Stomach smooth muscle (tissue), 2 donors: Measurements from ENCODE around the gene FMOD.

Experiments used
- H3K27ac ChIP-seq: one replicate; pipeline ENCODE4 v1.7.0; 2013; ENCODE audit warnings: mild to moderate bottlenecking, low read length, inconsistent platforms
- H3K27me3 ChIP-seq, 2 donors: one replicate each; pipeline ENCODE4 v1.7.0; 2013; ENCODE audit warnings: low read length in 2 of 2; ENCODE audit not compliant: insufficient read depth in 2 of 2, control insufficient read depth in 1 of 2
- H3K36me3 ChIP-seq, 2 donors: one replicate each; pipeline ENCODE4 v1.7.0; 2013; ENCODE audit warnings: low read length in 2 of 2; ENCODE audit not compliant: control insufficient read depth in 2 of 2, insufficient read depth in 2 of 2
- H3K4me1 ChIP-seq: one replicate; pipeline ENCODE4 v1.7.0; 2013; ENCODE audit warnings: low read length; ENCODE audit not compliant: control insufficient read depth, insufficient read depth
- H3K4me3 ChIP-seq, 2 donors: one replicate each; pipeline ENCODE4 v1.7.0; 2013; ENCODE audit warnings: low read length in 2 of 2
- H3K9ac ChIP-seq, 2 donors: one replicate each; pipeline ENCODE4 v1.7.0; 2013; ENCODE audit warnings: low read length in 2 of 2, mild to moderate bottlenecking in 1 of 2
- H3K9me3 ChIP-seq, 2 donors: one replicate each; pipeline ENCODE4 v1.7.0; 2013; ENCODE audit warnings: low read length in 2 of 2; ENCODE audit not compliant: control insufficient read depth in 2 of 2
- donor health status: healthy.
- donor health status: Pancreatic carcinoma.

FMOD gene

DNA sequence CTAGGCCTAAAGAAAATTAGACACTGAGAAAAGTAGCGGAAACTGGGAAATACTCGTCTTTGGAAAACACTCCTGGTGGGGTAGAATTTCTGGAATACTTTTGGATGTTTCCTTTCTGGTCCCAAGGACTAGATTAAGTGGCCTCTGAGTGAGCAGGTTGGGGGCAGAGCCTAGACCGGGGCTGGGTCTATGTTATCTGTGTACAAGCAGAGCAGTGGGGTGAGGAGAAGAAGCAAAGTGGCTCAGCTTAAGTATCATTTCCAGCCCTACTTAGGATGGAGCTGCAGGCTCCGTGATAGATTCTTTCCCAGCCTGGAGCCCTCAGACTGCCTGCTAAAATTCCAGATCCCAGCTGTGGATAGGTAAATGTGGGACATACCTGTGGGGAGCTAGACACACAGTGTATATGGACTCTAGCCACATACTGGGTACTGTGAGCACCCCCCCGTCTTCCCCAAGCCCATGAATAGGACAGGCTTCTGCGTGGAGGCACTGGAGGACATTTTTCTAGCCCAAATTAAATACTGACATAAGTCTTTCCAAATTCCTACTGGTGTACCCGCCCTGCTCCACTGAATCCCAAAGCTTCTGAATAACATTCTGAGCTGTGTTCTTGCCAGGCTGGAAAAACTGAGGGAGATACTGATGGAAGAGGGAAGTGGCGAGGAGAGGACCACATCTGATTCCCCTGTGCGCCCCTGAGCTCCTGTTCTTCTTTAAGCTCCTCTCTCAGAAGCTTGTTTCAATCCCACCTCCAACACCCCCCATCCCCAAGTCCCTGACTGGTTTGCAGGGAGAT lies 6.8 kb downstream of the FMOD start:
- peaks cover 28% of the 10 kb centered on the region for H3K4me1 ChIP-seq
- H3K9ac ChIP-seq = no peak overlapping the region
- H3K27me3 ChIP-seq = no peaks in the 10 kb centered on the region
- H3K9me3 ChIP-seq = no peaks in the 10 kb centered on the region
- peaks cover 0 to 13% of the 10 kb centered on the region in 2 donors for H3K36me3 ChIP-seq
- H3K27ac ChIP-seq = no peak overlapping the region
- H3K4me3 ChIP-seq = no peak overlapping the region

DNA sequence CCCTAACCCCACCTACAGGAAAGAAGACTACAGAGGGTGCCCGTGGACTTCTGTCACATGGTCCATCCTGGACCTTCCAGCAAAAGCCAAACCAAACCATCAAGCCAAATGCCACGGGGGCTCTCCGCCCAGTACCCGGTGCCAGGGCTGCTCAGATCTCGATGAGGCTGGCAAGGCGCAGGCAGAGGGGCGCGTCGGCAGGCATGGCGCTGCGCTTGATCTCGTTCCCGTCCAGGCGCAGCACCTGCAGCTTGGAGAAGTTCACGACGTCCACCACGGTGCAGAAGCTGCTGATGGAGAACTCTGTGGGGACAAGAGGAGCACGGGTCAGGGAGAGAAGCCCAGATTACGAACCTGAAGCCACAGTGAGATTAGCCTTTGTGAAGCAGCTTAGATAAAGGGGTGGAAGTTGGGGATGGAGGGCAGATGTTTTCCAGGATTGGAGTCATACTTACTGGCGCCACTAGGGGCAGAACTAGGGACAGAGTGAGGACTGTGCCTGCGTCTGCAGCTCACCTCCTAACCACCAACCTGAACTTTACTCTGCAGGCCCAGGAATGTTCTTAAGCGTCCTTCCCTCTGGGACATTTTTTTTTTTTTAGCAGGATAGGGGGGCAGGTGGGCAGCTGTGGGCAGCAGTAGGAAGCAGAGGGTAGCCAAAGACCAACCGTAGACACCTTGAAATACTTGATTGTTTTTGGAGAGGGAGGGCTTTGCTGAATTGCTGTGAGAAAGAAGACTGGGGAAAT lies 8.6 kb downstream of the FMOD start:
- Histone ChIP-seq H3K27ac (no peak overlapping the region), H3K27me3 (no peaks in the 10 kb centered on the region), H3K36me3 (peaks cover 0 to 8% of the 10 kb centered on the region in 2 donors), H3K9me3 (no peaks in the 10 kb centered on the region), H3K4me1 (peaks cover 18% of the 10 kb centered on the region), H3K9ac (no peak overlapping the region), H3K4me3 (peak overlapping the region in 1 of 2 donors; percentile 40)

DNA sequence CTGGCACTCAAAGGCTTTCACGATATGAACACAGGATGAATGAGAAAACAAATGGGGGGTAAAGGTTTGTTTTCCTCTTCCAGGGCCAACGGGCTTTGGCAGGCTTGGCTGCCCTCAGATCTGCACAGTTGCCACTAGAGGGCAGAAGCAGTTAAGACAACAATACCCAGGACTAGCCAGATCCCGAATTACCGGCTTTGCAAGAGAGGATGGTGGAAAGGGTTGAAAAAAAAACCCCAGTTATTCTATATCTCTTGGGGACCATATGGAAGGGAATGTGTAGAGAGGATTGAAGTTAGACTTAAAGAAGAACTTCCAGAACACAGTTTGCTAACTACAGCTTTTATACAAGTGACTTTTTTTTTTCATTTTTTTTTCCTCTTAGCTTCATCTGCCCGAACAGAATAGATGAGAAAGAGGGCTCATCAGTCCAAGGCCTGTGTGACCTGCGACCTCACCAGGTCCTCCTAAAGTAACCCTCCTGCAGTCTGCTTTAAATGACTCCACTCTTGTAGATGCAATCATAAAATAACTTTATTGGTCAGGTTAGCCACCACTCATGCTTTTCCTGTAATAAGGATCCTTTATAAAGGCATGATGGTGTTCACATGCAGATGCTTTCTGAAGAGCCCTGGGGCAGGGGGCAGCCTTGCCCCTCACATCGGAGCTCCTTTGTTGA lies 10.7 kb downstream of the FMOD start:
- peaks cover 0 to 6% of the 10 kb centered on the region in 2 donors for H3K36me3 ChIP-seq
- H3K9ac ChIP-seq = peak overlapping the region in 1 of 2 donors; percentile 36
- no peak overlapping the region for H3K27ac ChIP-seq
- H3K9me3 ChIP-seq = no peaks in the 10 kb centered on the region
- no peak overlapping the region for H3K4me3 ChIP-seq
- no peaks in the 10 kb centered on the region for H3K27me3 ChIP-seq
- H3K4me1 ChIP-seq = peaks cover 25% of the 10 kb centered on the region

DNA sequence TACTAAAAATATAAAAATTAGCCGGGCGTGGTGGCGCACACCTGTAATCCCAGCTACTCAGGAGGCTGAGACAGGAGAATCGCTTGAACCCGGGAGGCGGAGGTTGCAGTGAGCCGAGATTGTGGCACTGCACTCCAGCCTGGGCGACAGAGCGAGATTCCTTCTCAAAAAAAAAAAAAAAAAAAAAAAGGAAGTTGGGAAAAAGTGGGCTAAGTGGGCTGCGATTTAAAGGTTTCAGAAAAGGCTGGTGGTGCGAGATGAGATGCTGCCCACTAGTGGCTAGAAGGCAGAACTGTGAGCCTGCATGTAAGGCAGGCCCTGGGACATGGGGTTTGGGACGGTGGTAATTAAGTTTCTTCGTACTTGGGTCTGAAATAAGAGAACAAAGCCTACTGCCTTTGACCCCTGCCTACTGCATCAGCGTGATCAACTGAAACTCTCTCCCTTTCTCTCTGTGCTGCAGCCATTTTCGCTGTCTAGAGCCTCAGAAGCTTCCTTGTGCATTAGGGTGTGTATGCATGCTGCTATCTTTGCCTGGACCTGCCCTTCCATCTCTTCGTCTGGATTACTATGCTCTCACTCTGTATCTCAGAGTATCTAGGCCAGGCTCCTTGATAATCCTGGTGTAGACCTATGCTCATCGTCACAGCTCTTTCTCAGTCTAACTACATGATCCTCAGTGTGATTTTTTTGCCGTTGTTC lies 12.4 kb downstream of the FMOD start:
- Histone ChIP-seq H3K9ac (no peak overlapping the region), H3K4me3 (no peak overlapping the region), H3K4me1 (peaks cover 22% of the 10 kb centered on the region), H3K27ac (no peak overlapping the region), H3K9me3 (no peaks in the 10 kb centered on the region), H3K36me3 (peaks cover 0 to 6% of the 10 kb centered on the region in 2 donors), H3K27me3 (no peaks in the 10 kb centered on the region)

DNA sequence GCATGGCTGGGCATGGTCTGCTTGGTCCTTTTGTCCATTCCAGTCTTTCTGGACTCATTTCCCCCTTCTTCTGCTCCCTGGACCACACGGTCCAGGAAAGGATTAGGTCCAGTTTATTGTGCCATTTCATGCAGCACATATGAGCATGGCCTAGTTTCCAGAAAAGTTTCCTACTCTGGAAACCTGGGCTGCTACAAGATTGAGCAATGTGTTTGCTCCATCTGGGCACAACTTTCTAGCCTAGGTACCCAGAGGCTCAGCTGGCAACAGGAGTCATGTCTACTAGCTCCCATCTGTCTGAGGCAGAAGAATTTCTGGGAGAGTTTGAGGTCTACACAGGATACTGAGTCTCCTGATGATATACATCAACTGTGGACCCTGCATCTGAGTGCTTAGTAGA lies 14.8 kb downstream of the FMOD start:
- Histone ChIP-seq H3K4me1 (peaks cover 13% of the 10 kb centered on the region), H3K36me3 (peaks cover 0 to 3% of the 10 kb centered on the region in 2 donors), H3K9me3 (no peaks in the 10 kb centered on the region), H3K9ac (no peak overlapping the region), H3K27me3 (no peaks in the 10 kb centered on the region), H3K4me3 (no peak overlapping the region), H3K27ac (peak overlapping the region; percentile 76)

DNA sequence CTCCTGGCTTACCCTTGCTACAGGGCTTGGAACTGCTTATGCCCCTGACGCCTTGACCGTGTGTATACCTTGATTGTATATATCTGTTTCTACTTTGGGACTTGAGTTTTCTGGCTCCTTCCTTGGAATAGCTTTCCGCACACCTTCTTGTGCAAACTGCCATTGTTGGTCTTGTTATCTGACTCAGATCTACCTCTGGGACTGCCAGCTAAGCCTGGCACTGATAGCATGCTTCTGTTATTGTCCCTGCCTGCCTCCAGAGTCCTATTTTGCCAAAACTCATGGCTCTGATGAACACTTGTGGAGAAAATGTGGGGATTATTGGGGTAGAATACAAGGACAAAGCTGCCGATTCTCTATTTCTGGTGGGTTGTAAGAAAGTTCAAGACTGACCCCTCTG lies 15.4 kb downstream of the FMOD start:
- peaks cover 0 to 1% of the 10 kb centered on the region in 2 donors for H3K36me3 ChIP-seq
- no peaks in the 10 kb centered on the region for H3K27me3 ChIP-seq
- H3K27ac ChIP-seq = peak overlapping the region; percentile 76
- H3K4me1 ChIP-seq = peaks cover 13% of the 10 kb centered on the region
- no peak overlapping the region for H3K4me3 ChIP-seq
- H3K9me3 ChIP-seq = no peaks in the 10 kb centered on the region
- no peak overlapping the region for H3K9ac ChIP-seq

DNA sequence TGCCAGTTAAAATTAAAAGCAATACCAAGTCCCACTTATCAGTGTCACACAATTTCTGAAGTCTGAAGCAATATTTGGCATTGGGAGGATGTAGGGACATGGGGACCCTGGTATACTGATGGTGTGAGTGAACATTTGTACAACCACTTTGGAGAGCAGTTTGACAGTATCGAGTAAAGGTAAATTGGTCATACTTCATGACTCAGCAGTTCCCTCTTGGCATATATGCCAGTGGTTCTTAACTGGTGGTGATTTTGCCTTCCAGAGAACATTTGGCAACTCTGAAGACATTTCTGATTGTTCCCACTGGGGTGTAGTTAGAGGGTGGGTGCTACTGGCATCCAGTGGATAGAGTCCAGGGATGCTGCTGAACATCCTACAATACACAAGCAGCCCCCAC lies 19.7 kb downstream of the FMOD start:
- Histone ChIP-seq H3K27me3 (no peaks in the 10 kb centered on the region), H3K27ac (no peak overlapping the region)

DNA sequence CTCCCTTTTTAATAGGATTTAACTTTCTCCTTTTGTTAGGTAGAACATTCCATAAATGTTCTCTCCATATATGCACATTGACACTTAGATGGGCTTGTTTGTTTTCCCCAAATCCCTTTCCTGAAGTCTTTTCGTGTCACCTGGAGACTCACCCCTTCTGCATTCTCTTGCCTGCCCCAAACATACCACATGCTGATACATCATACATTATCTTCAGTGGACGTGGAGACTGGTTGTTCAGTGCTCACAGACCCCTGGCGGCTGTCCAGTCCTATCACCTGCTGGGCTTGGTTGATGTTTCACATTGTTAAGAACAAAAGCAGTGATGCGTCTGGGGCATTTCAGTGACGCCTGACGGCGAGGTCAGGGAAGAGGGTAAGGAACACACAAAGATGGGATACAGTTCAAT lies 22.2 kb downstream of the FMOD start:
- peaks cover 38% of the 10 kb centered on the region for H3K4me1 ChIP-seq
- peak overlapping the region; percentile 95 for H3K27ac ChIP-seq
- H3K27me3 ChIP-seq = no peaks in the 10 kb centered on the region
- H3K36me3 ChIP-seq = no peaks in the 10 kb centered on the region
- no peak overlapping the region for H3K4me3 ChIP-seq
- no peaks in the 10 kb centered on the region for H3K9me3 ChIP-seq
- no peak overlapping the region for H3K9ac ChIP-seq

More for the DNA sequence above, 19.7 kb downstream of the FMOD start:
- H3K9ac ChIP-seq = no peak overlapping the region
- no peaks in the 10 kb centered on the region for H3K36me3 ChIP-seq
- H3K4me3 ChIP-seq = no peak overlapping the region
- no peaks in the 10 kb centered on the region for H3K9me3 ChIP-seq
- peaks cover 25% of the 10 kb centered on the region for H3K4me1 ChIP-seq

DNA sequence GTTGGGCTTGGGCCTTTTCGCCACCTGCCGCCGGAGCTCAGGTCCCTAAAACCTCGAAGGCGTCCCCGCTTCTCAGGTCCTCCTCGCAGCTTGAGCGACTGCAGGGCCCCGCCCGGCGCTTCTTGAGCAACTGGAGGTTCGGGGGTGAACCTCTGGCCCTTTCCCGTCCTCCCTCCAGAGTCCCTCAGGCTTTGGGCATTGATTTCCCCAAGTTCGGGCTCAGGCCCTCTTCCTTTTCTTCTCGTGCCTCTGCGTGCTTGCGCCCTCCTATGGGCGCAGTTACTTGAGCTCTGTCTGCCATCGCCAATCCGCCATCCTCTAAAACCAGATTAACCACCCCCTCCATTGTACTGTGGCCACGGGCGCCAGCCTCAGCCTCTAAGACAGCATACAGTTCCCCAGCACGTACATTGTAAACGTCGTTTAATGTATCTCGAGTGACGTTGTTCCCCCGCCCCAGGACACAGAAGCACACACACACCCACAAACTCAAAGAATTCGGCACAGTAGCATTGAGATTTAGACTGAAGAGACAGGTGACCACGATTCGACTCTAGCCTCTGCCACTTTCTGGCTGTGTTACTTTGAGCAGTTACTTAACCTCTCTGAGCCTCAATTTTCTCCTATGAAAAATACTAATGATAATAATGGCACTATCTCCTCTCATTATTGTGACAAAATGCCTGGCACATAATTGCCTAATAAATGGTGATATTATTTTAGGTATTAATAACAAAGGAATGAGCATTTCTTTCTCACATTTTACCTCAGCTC lies 23.1 kb downstream of the FMOD start:
- Histone ChIP-seq H3K36me3 (no peaks in the 10 kb centered on the region), H3K9me3 (no peaks in the 10 kb centered on the region), H3K27ac (peak overlapping the region; percentile 95), H3K9ac (peak overlapping the region; percentile 72 to 80), H3K4me3 (peak overlapping the region; percentile 42 to 75), H3K4me1 (peaks cover 45% of the 10 kb centered on the region), H3K27me3 (no peaks in the 10 kb centered on the region)
